Esophagus squamous epithelium (tissue), 5 donors: Measurements from ENCODE around the gene CHST14. TPM values are rescaled to one million over a fixed set of nuclear protein-coding genes. Genes with fewer than 3 reads are reported as not detected.
A peak's percentile ranks its signal among the peaks of the same experiment; 100 is the strongest.

ENCODE experiments used
- DNase-seq: peaks from one replicate; lab custom pipeline; 2025; lab: John Stamatoyannopoulos, UW
- H3K27ac ChIP-seq, 4 donors: fragments of 200-600 bp; sonication (generic); one replicate each; pipeline ENCODE4 v1.5.1; 2016 to 2019; ENCODE audit warnings: mild to moderate bottlenecking in 1 of 4
- H3K27me3 ChIP-seq, 4 donors: fragments of 200-600 bp; sonication (generic); 1 replicate in 3 of 4; 2 replicates in 1 of 4; pipeline versions ENCODE4 v1.5.1 to v1.6.0; 2017 to 2021; ENCODE audit warnings: antibody characterized with exemption in 1 of 4
- H3K36me3 ChIP-seq, 3 donors: fragments of 200-600 bp; sonication (generic); one replicate each; pipeline ENCODE4 v1.5.1; 2016 to 2019
- H3K4me1 ChIP-seq, 3 donors: fragments of 200-600 bp; sonication (generic); one replicate each; pipeline ENCODE4 v1.5.1; 2017 to 2019
- H3K4me3 ChIP-seq, 4 donors: fragments of 200-600 bp; sonication (generic); 1 replicate in 3 of 4; 2 replicates in 1 of 4; pipeline ENCODE4 v1.5.1; 2016 to 2019; ENCODE audit warnings: mild to moderate bottlenecking in 2 of 4, moderate library complexity in 1 of 4
- H3K9me3 ChIP-seq, 3 donors: fragments of 200-600 bp; sonication (generic); one replicate each; pipeline ENCODE4 v1.5.1; 2016 to 2019
- CTCF ChIP-seq, 6 experiments: fragments of 450-650 bp in 4 of 6; fragments of 200-600 bp in 2 of 6; sonication (generic) in 2 of 6; IDR thresholded peaks; one replicate each; pipeline ENCODE4 v1.5.1; 2016 to 2019; ENCODE audit warnings: antibody characterized with exemption in 6 of 6, mild to moderate bottlenecking in 4 of 6, moderate library complexity in 4 of 6
- POLR2A ChIP-seq, 4 donors: fragments of 450-650 bp; IDR thresholded peaks; one replicate each; pipeline ENCODE4 v1.6.1; 2017; ENCODE audit warnings: antibody characterized with exemption in 4 of 4, mild to moderate bottlenecking in 4 of 4, moderate library complexity in 3 of 4
- WGBS, 2 donors: methylation state at CpG; one replicate each; pipeline ENCODE4 v1.1.5; 2018; 5-methylcytosine and 5-hydroxymethylcytosine counted together
- intact Hi-C: fragments of 100-400 bp; cut with DNase I; formaldehyde crosslinking; loops from one replicate; pipeline ENCODE4 v1.15.0; 2022
- total RNA-seq, 4 donors: library from RNA; depleted of rRNA; stranded (reverse); fragments of >200 nt; gene quantifications; one replicate each; pipeline ENCODE4 v1.1.0, GENCODE V29; 2016
- donor health status: DM: yes; HTN: yes; CAD: no.

Gene CHST14
- total RNA-seq, 4 donors from 2014 or later, result 2.9 to 7.4 (median 5.2) TPM

- no peak for TF ChIP-seq CTCF (IDR thresholded peaks at IDR 0.05)
- TF ChIP-seq POLR2A (IDR thresholded peaks at IDR 0.05), result no peak
- Histone ChIP-seq H3K9me3 (no peaks in the 10 kb centered on the region), H3K27me3 (peaks cover 0 to 59% (median 5%) of the 10 kb centered on the region in 4 donors), H3K4me1 (peaks cover 18 to 52% (median 22%) of the 10 kb centered on the region in 3 donors), H3K4me3 (peak overlapping the region; percentile 21 to 59 (median 39)), H3K27ac (no peak overlapping the region), H3K36me3 (no peaks in the 10 kb centered on the region)
- DNase-seq, result no peak
- intact Hi-C loops, result no loop called here
- 16 to 19% methylated on average over 9 to 10 of the region's 15 CpGs for WGBS, 2 donors
Observed at GRCh38 chr15:40435710-40436089, 35.1 kb upstream of the CHST14 start.

GRCh38 chr15:40436116-40436891 lies 34.5 kb upstream of the CHST14 start:
- Histone ChIP-seq H3K27me3 (peaks cover 0 to 59% (median 5%) of the 10 kb centered on the region in 4 donors), H3K4me1 (peaks cover 18 to 52% (median 22%) of the 10 kb centered on the region in 3 donors), H3K9me3 (no peaks in the 10 kb centered on the region), H3K36me3 (no peaks in the 10 kb centered on the region), H3K27ac (no peak overlapping the region), H3K4me3 (peak overlapping the region; percentile 21 to 59 (median 39))
- 0% methylated on average over 1 to 5 of the region's 39 CpGs for WGBS, 2 donors
- TF ChIP-seq POLR2A (IDR thresholded peaks at IDR 0.05) (no peak), CTCF (IDR thresholded peaks at IDR 0.05) (no peak)
- intact Hi-C loops, result no loop called here
- DNase-seq, result no peak

- no peak for DNase-seq
- WGBS, 2 donors, result 5 to 13% methylated on average over 4 to 8 of the region's 17 CpGs
Observed at GRCh38 chr15:40436892-40437751, 33.7 kb upstream of the CHST14 start.

GRCh38 chr15:40437752-40438687 lies 32.8 kb upstream of the CHST14 start:
- no peak overlapping the region for H3K4me3 ChIP-seq
- peaks cover 0 to 59% (median 5%) of the 10 kb centered on the region in 4 donors for H3K27me3 ChIP-seq
- no peak for DNase-seq
- intact Hi-C loops, result no loop called here
- no peak for TF ChIP-seq CTCF (IDR thresholded peaks at IDR 0.05)
- TF ChIP-seq POLR2A (IDR thresholded peaks at IDR 0.05), result no peak
- WGBS, 2 donors, result 47 to 56% methylated on average over 9 to 14 of the region's 21 CpGs
- no peaks in the 10 kb centered on the region for H3K9me3 ChIP-seq
- no peak overlapping the region for H3K27ac ChIP-seq
- peaks cover 25 to 66% (median 28%) of the 10 kb centered on the region in 3 donors for H3K4me1 ChIP-seq
- H3K36me3 ChIP-seq, result no peaks in the 10 kb centered on the region

More at GRCh38 chr15:40436892-40437751, 33.7 kb upstream of the CHST14 start:
- H3K9me3 ChIP-seq, result no peaks in the 10 kb centered on the region
- H3K36me3 ChIP-seq, result no peaks in the 10 kb centered on the region
- no peak overlapping the region for H3K27ac ChIP-seq
- peak overlapping the region in 3 of 4 donors; percentile 33 to 59 (median 45) for H3K4me3 ChIP-seq
- TF ChIP-seq POLR2A (IDR thresholded peaks at IDR 0.05), result no peak
- TF ChIP-seq CTCF (IDR thresholded peaks at IDR 0.05), result no peak
- H3K27me3 ChIP-seq, result peaks cover 0 to 59% (median 5%) of the 10 kb centered on the region in 4 donors
- intact Hi-C loops, result no loop called here
- peaks cover 18 to 57% (median 22%) of the 10 kb centered on the region in 3 donors for H3K4me1 ChIP-seq
